Measurements from ENCODE around the gene IMMP2L. TPM values are rescaled to one million over a fixed set of nuclear protein-coding genes. Genes with fewer than 3 reads are reported as not detected.

The IMMP2L gene
- total and polyA plus RNA-seq, 4 donors = 9.2 to 34.7 (median 11.1) TPM

DNA sequence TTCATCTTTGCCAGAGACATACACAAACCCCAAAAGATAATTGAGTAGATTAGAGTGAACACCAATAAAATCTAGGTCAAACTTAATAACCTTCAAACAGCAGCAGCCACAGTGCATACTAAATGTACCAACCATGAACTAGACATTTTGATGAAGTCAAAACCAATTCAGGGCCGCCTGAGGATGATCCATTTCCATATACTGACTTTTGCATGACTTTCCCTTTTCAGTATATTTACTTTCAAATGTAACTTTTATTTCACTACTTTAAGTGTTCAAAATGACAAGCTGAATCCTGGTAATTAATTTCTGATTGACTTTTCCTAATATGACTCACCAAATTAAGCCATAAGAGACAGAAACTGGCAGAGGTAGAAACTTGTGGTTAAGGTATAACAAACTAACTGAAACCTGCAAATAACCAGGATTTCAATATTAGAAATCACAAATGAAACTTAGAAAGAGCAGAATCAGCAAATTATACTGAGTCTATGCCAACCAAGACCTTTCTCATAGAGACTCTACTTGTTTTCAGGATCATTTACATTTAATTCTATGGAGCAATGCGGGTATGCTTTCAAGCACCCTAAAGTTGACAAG, 643.2 kb downstream of the IMMP2L start:
- Histone ChIP-seq H3K27ac (ENCODE audit: low read depth in 1 of 2, low read length in 1 of 2) (no peak overlapping the region), H3K9me3 (ENCODE audit: control insufficient read depth in 4 of 4, insufficient read depth in 3 of 4, low read length in 3 of 4) (no peaks in the 10 kb centered on the region), H3K4me1 (ENCODE audit: control insufficient read depth in 5 of 5, insufficient read depth in 5 of 5, low read length in 5 of 5) (peaks cover 0 to 11% (median 3%) of the 10 kb centered on the region in 5 donors), H3K4me3 (no peak overlapping the region), H3K9ac (ENCODE audit: insufficient read depth in 1 of 2, low read length in 2 of 2) (no peak overlapping the region), H3K36me3 (ENCODE audit: control insufficient read depth in 4 of 4, insufficient read depth in 4 of 4, low read length in 4 of 4) (no peaks in the 10 kb centered on the region), H3K27me3 (ENCODE audit: control insufficient read depth in 3 of 3, insufficient read depth in 3 of 3, low read length in 2 of 3) (no peaks in the 10 kb centered on the region)
- TF ChIP-seq CTCF (IDR thresholded peaks at IDR 0.05; ENCODE audit: control extremely low read depth, extremely low read depth) = no peak
- 75 to 76% methylated on average over 2 of the region's 2 CpGs for WGBS, 2 donors
- DNase-seq (no peak), ATAC-seq (ENCODE audit: insufficient read depth, low FRiP score) (no peak)

- Histone ChIP-seq H3K4me1 (ENCODE audit: control insufficient read depth in 5 of 5, insufficient read depth in 5 of 5, low read length in 5 of 5) (no peaks in the 10 kb centered on the region), H3K36me3 (ENCODE audit: control insufficient read depth in 4 of 4, insufficient read depth in 4 of 4, low read length in 4 of 4) (no peaks in the 10 kb centered on the region), H3K27ac (ENCODE audit: low read depth in 1 of 2, low read length in 1 of 2) (no peak overlapping the region), H3K9me3 (ENCODE audit: control insufficient read depth in 4 of 4, insufficient read depth in 3 of 4, low read length in 3 of 4) (no peaks in the 10 kb centered on the region), H3K9ac (ENCODE audit: insufficient read depth in 1 of 2, low read length in 2 of 2) (no peak overlapping the region), H3K27me3 (ENCODE audit: control insufficient read depth in 3 of 3, insufficient read depth in 3 of 3, low read length in 2 of 3) (no peaks in the 10 kb centered on the region), H3K4me3 (no peak overlapping the region)
- DNase-seq (no peak), ATAC-seq (ENCODE audit: insufficient read depth, low FRiP score) (no peak)
- no peak for TF ChIP-seq CTCF (IDR thresholded peaks at IDR 0.05; ENCODE audit: control extremely low read depth, extremely low read depth)
- WGBS, 2 donors = 87 to 91% methylated on average over 2 of the region's 2 CpGs
These were observed 648.0 kb downstream of the IMMP2L start for GRCh38 chr7:110914263-110914662.

DNA sequence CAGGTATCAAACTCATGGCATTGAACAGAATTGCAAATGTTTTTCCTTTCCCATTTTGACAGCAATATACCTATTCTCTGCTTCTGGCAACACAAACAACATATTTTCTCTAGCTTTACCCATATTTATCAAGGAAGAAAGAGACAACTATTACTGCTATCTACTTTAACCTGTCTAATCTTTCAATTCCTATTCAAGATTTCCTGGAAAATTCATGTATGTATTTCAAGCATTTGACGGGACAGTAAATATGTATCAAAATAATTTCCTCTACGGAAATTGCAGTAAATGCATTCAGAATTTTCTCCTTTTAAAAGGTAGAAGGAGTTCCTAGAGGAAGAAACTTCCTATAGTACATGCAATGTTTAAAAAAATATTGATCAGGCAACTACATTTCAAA, 650.7 kb downstream of the IMMP2L start:
- no peak for TF ChIP-seq CTCF (IDR thresholded peaks at IDR 0.05; ENCODE audit: control extremely low read depth, extremely low read depth)
- no peaks in the 10 kb centered on the region for H3K4me1 ChIP-seq (ENCODE audit: control insufficient read depth in 5 of 5, insufficient read depth in 5 of 5, low read length in 5 of 5)

GRCh38 chr7:110909117-110909516, 653.2 kb downstream of the IMMP2L start:
- DNase-seq = no peak

More for the DNA sequence above, 650.7 kb downstream of the IMMP2L start:
- no peaks in the 10 kb centered on the region for H3K36me3 ChIP-seq (ENCODE audit: control insufficient read depth in 4 of 4, insufficient read depth in 4 of 4, low read length in 4 of 4)
- H3K27me3 ChIP-seq (ENCODE audit: control insufficient read depth in 3 of 3, insufficient read depth in 3 of 3, low read length in 2 of 3) = no peaks in the 10 kb centered on the region
- no peak overlapping the region for H3K4me3 ChIP-seq
- peaks cover 0 to 3% (median 0%) of the 10 kb centered on the region in 4 donors for H3K9me3 ChIP-seq (ENCODE audit: control insufficient read depth in 4 of 4, insufficient read depth in 3 of 4, low read length in 3 of 4)
- no peak for ATAC-seq (ENCODE audit: insufficient read depth, low FRiP score)
- DNase-seq = no peak
- WGBS, 2 donors = 90 to 91% methylated on average over 2 of the region's 2 CpGs
- no peak overlapping the region for H3K9ac ChIP-seq (ENCODE audit: insufficient read depth in 1 of 2, low read length in 2 of 2)
- no peak overlapping the region for H3K27ac ChIP-seq (ENCODE audit: low read depth in 1 of 2, low read length in 1 of 2)

More at GRCh38 chr7:110909117-110909516, 653.2 kb downstream of the IMMP2L start:
- Histone ChIP-seq H3K9me3 (ENCODE audit: control insufficient read depth in 4 of 4, insufficient read depth in 3 of 4, low read length in 3 of 4) (peaks cover 0 to 3% (median 0%) of the 10 kb centered on the region in 4 donors), H3K27me3 (ENCODE audit: control insufficient read depth in 3 of 3, insufficient read depth in 3 of 3, low read length in 2 of 3) (no peaks in the 10 kb centered on the region), H3K27ac (ENCODE audit: low read depth in 1 of 2, low read length in 1 of 2) (no peak overlapping the region), H3K4me1 (ENCODE audit: control insufficient read depth in 5 of 5, insufficient read depth in 5 of 5, low read length in 5 of 5) (no peaks in the 10 kb centered on the region), H3K9ac (ENCODE audit: insufficient read depth in 1 of 2, low read length in 2 of 2) (no peak overlapping the region), H3K4me3 (no peak overlapping the region), H3K36me3 (ENCODE audit: control insufficient read depth in 4 of 4, insufficient read depth in 4 of 4, low read length in 4 of 4) (no peaks in the 10 kb centered on the region)
- no peak for ATAC-seq (ENCODE audit: insufficient read depth, low FRiP score)
- no peak for TF ChIP-seq CTCF (IDR thresholded peaks at IDR 0.05; ENCODE audit: control extremely low read depth, extremely low read depth)
- 46 to 53% methylated on average over 3 of the region's 3 CpGs for WGBS, 2 donors

Measured in lung (tissue), 12 donors.